Measurements from ENCODE around the gene IFIT3.

GRCh38 chr10:89295597-89295996 is 32.2 kb upstream of the IFIT3 start:
- TF ChIP-seq CTCF (conservative IDR thresholded peaks at IDR 0.05) (no peak), EZH2 (IDR thresholded peaks at IDR 0.05; ENCODE audit: low read depth) (no peak)
